ENCODE measurements around the gene CCDC187.

DNA sequence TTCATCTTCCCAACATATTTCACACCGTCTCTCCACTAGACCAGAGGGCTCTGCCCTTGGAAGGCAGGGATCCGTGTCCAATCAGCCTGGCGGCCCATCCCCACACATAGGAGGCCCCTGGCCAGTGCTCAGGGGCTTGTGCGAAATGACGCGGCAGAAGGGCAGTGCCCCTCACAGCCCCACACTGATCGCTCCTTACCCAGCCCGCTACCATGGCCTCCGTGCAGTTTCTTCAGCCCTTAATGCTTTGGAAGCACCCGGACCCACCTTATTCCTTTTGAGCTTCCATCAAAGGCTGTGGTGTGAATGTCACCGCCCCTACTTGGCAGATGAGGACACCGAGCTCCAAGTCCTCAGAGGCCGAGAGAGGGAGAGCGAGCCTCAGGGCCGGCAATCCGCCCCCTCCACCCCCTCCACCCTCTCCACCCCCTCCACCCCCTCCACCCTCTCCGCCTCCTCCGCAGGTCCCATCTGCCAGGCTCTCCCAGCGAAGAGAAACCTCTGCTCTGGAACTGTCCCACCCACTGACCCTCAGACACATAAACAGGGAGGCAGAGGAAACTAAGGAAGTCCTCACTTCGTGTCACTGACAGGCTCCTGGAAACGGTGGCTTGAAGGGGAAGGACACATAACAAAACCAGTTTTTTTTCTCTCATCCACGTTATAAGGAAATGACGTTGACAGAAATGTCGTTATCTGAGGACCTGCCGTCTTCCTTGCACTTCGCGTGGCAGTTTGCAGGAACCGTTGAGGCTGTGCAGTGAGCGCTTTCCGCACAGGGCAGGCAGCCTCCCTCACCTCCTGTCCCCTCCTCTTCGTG is 72.2 kb downstream of the CCDC187 start:
- TF ChIP-seq CTCF (IDR thresholded peaks at IDR 0.05): no peak
- TF ChIP-seq POLR2A (IDR thresholded peaks at IDR 0.05): no peak
- no peak for TF ChIP-seq POLR2AphosphoS5 (IDR thresholded peaks at IDR 0.05)

All from transverse colon (tissue), 4 donors.